IMR-90 (cell line): ENCODE measurements around the gene RPS3. TPM values are rescaled to one million over a fixed set of nuclear protein-coding genes. Genes with fewer than 3 reads are reported as not detected.

Source experiments
- ATAC-seq: fragments of 200-7000 bp; cut with Tn5 transposase; 2 replicates; pipeline ENCODE4 v1.9.1; 2020; ENCODE audit warnings: low read depth, mild to moderate bottlenecking, moderate library complexity
- BruUV-seq: library from RNA; stranded (reverse); fragments of 400-500 nt; replicated peaks from 2 replicates; lab custom pipeline; 2021; lab: Mats Ljungman, UMichigan
- CTCF ChIA-PET: fragments of 300-600 bp; formaldehyde crosslinking; extraction: SDS; loops from one replicate; lab custom pipeline; 2021; ENCODE audit warnings: antibody characterized with exemption; lab: Yijun Ruan, JAX
- POLR2A ChIA-PET: fragments of 300-600 bp; sonication (Branson Sonifier 250); formaldehyde crosslinking; loops from one replicate; lab custom pipeline; 2022; ENCODE audit warnings: antibody characterized with exemption; ENCODE audit not compliant: unreplicated experiment; lab: Charles Lee
- DNase-seq: peaks from one replicate; pipeline ENCODE4 v3.0.0; 2013
- H2AFZ ChIP-seq: replicated peaks from 2 replicates; pipeline ENCODE3; 2013; ENCODE audit warnings: low read length, mild to moderate bottlenecking; ENCODE audit not compliant: poor library complexity
- H2AK5ac ChIP-seq: 2 replicates; pipeline ENCODE4 v1.6.1; 2013; ENCODE audit warnings: low read depth, low read length, inconsistent platforms
- H2AK9ac ChIP-seq: replicated peaks from 2 replicates; pipeline ENCODE3; 2013; ENCODE audit warnings: mild to moderate bottlenecking, low read depth, low read length, moderate library complexity; ENCODE audit not compliant: poor library complexity
- H2BK120ac ChIP-seq: 2 replicates; pipeline ENCODE4 v1.6.1; 2013; ENCODE audit warnings: low read depth, low read length, inconsistent platforms
- H2BK15ac ChIP-seq: 3 replicates; pipeline ENCODE4 v1.6.1; 2013; ENCODE audit warnings: low read depth, low read length, inconsistent platforms
- H2BK20ac ChIP-seq: 2 replicates; pipeline ENCODE4 v1.6.1; 2013; ENCODE audit warnings: low read depth, mild to moderate bottlenecking, inconsistent platforms, low read length, moderate library complexity
- H2BK5ac ChIP-seq: 2 replicates; pipeline ENCODE4 v1.6.1; 2013; ENCODE audit warnings: mild to moderate bottlenecking, low read depth, low read length, inconsistent platforms; ENCODE audit not compliant: poor library complexity, severe bottlenecking
- H3K14ac ChIP-seq: replicated peaks from 2 replicates; pipeline ENCODE4 v1.6.1; 2013; ENCODE audit warnings: low read depth, low read length, inconsistent platforms
- H3K18ac ChIP-seq: 2 replicates; pipeline ENCODE4 v1.6.1; 2013; ENCODE audit warnings: low read depth, low read length, control low read depth
- H3K23ac ChIP-seq: 2 replicates; pipeline ENCODE4 v1.6.1; 2013; ENCODE audit warnings: low read depth, low read length, inconsistent platforms
- H3K27ac ChIP-seq: 2 replicates; pipeline ENCODE4 v1.5.1; 2013; ENCODE audit warnings: mild to moderate bottlenecking, control low read depth, low read length; ENCODE audit not compliant: insufficient read depth
- H3K27me3 ChIP-seq: 2 replicates; pipeline ENCODE4 v1.6.1; 2013; ENCODE audit warnings: low read length; ENCODE audit not compliant: control insufficient read depth, insufficient read depth
- H3K36me3 ChIP-seq: 2 replicates; pipeline ENCODE4 v1.6.1; 2013; ENCODE audit warnings: low read length, mixed read lengths; ENCODE audit not compliant: control insufficient read depth, insufficient read depth
- H3K4ac ChIP-seq: 2 replicates; pipeline ENCODE4 v1.6.1; 2013; ENCODE audit warnings: low read depth, low read length, inconsistent platforms
- H3K4me1 ChIP-seq: 2 replicates; pipeline ENCODE4 v1.6.1; 2013; ENCODE audit warnings: low read length, mixed read lengths; ENCODE audit not compliant: control insufficient read depth, insufficient read depth
- H3K4me2 ChIP-seq: 2 replicates; pipeline ENCODE4 v1.6.1; 2013; ENCODE audit warnings: low read depth, mild to moderate bottlenecking, control low read depth, low read length, moderate library complexity
- H3K4me3 ChIP-seq: 2 replicates; pipeline ENCODE4 v1.5.1; 2013; ENCODE audit warnings: low read depth, mild to moderate bottlenecking, control low read depth, low read length, moderate library complexity; ENCODE audit not compliant: insufficient read depth
- H3K56ac ChIP-seq: 2 replicates; pipeline ENCODE4 v1.6.1; 2013; ENCODE audit warnings: low read length, inconsistent platforms; ENCODE audit not compliant: insufficient read depth; ENCODE audit errors: extremely low read depth
- H3K79me1 ChIP-seq, 2 experiments: 2 replicates each; pipeline ENCODE4 v1.6.1; 2013; ENCODE audit warnings: low read length in 2 of 2, inconsistent platforms in 1 of 2, low read depth in 1 of 2
- H3K9ac ChIP-seq: 2 replicates; pipeline ENCODE4 v1.6.1; 2013; ENCODE audit warnings: low read depth, low read length, control low read depth
- H3K9me1 ChIP-seq: 2 replicates; pipeline ENCODE4 v1.6.1; 2013; ENCODE audit warnings: low read length, inconsistent platforms; ENCODE audit not compliant: insufficient read depth
- H3K9me3 ChIP-seq: 2 replicates; pipeline ENCODE4 v1.6.1; 2013; ENCODE audit warnings: low read length; ENCODE audit not compliant: control insufficient read depth, insufficient read depth
- H4K20me1 ChIP-seq: 2 replicates; pipeline ENCODE4 v1.6.1; 2013; ENCODE audit warnings: low read length, inconsistent platforms; ENCODE audit not compliant: insufficient read depth
- H4K5ac ChIP-seq: 2 replicates; pipeline ENCODE4 v1.6.1; 2013; ENCODE audit warnings: mild to moderate bottlenecking, low read depth, low read length, control low read depth
- H4K8ac ChIP-seq, 2 experiments: 2 replicates each; pipeline ENCODE4 v1.6.1; 2013; ENCODE audit warnings: low read depth in 2 of 2, low read length in 2 of 2, control low read depth in 1 of 2, inconsistent platforms in 1 of 2
- H4K91ac ChIP-seq: 2 replicates; pipeline ENCODE4 v1.6.1; 2013; ENCODE audit warnings: low read depth, low read length, inconsistent platforms; ENCODE audit not compliant: insufficient read depth
- BHLHE40 ChIP-seq: fragments of 150-350 bp; IDR thresholded peaks from 2 replicates; pipeline ENCODE4 v1.6.1; 2016; ENCODE audit warnings: mild to moderate bottlenecking, low read depth, low read length
- CEBPB ChIP-seq: IDR thresholded peaks from 2 replicates; pipeline ENCODE4 v1.6.1; 2012; ENCODE audit warnings: low read depth, low read length, improper control_type of control experiment
- CHD1 ChIP-seq: IDR thresholded peaks from 2 replicates; pipeline ENCODE4 v1.6.1; 2012; ENCODE audit warnings: low read depth, low read length, improper control_type of control experiment
- ELK1 ChIP-seq: fragments of 150-350 bp; IDR thresholded peaks from 2 replicates; pipeline ENCODE4 v1.6.1; 2016; ENCODE audit warnings: low read depth, mild to moderate bottlenecking, low read length, moderate library complexity, borderline replicate concordance
- FOS ChIP-seq: fragments of 150-350 bp; IDR thresholded peaks from 2 replicates; pipeline ENCODE4 v1.6.1; 2016; ENCODE audit warnings: low read depth, low read length
- MAFK ChIP-seq: IDR thresholded peaks from 2 replicates; pipeline ENCODE4 v1.6.1; 2012; ENCODE audit warnings: low read depth, low read length, improper control_type of control experiment
- MAZ ChIP-seq: IDR thresholded peaks from 2 replicates; pipeline ENCODE4 v1.6.1; 2012; ENCODE audit warnings: low read depth, mild to moderate bottlenecking, low read length, improper control_type of control experiment, moderate library complexity, borderline replicate concordance
- NFE2L2 ChIP-seq: fragments of 150-350 bp; IDR thresholded peaks from 2 replicates; pipeline ENCODE4 v1.6.1; 2016; ENCODE audit warnings: low read depth, mild to moderate bottlenecking, low read length
- POLR2A ChIP-seq: IDR thresholded peaks from 2 replicates; pipeline ENCODE4 v1.6.1; 2012; ENCODE audit warnings: mild to moderate bottlenecking, low read depth, low read length
- RAD21 ChIP-seq: IDR thresholded peaks from 2 replicates; pipeline ENCODE4 v1.6.1; 2012; ENCODE audit warnings: low read length, improper control_type of control experiment
- RCOR1 ChIP-seq: IDR thresholded peaks from 2 replicates; pipeline ENCODE4 v1.6.1; 2012; ENCODE audit warnings: mild to moderate bottlenecking, low read length, improper control_type of control experiment; ENCODE audit not compliant: insufficient replicate concordance
- RFX5 ChIP-seq: IDR thresholded peaks from 2 replicates; pipeline ENCODE4 v1.8.0; 2012; ENCODE audit warnings: low read depth, mild to moderate bottlenecking, low read length, moderate library complexity
- SMC3 ChIP-seq: fragments of 150-350 bp; IDR thresholded peaks from 2 replicates; pipeline ENCODE4 v1.6.1; 2016; ENCODE audit warnings: low read depth, mild to moderate bottlenecking, antibody characterized with exemption, low read length, moderate library complexity
- WGBS, 2 experiments: methylation state at CpG; one replicate each; pipeline versions ENCODE4 v1.1.5 to v1.1.7; 2013; ENCODE audit warnings: missing lambda C conversion rate in 2 of 2; ENCODE audit not compliant: insufficient read length in 1 of 2; ENCODE audit errors: extremely low coverage in 2 of 2; 5-methylcytosine and 5-hydroxymethylcytosine counted together
- dilution Hi-C: fragments of 300-500 bp; cut with HindIII; formaldehyde crosslinking; loops from one replicate; pipeline ENCODE4 v1.14.3; 2018; ENCODE audit warnings: low sequenced_read_pairs; ENCODE audit not compliant: unreplicated experiment
- in situ Hi-C: fragments of 300-500 bp; cut with MboI; formaldehyde crosslinking; loops from 3 replicates; pipeline ENCODE4 v1.14.3; 2019; ENCODE audit warnings: low sequenced_read_pairs, inconsistent platforms, mixed read lengths
- intact Hi-C: fragments of 100-400 bp; cut with micrococcal nuclease; formaldehyde crosslinking; loops from 2 replicates; pipeline ENCODE4 v1.10.0; 2022
- polyA plus RNA-seq, 3 experiments: library from polyadenylated mRNA; depleted of rRNA; stranded (reverse); fragments of >200 nt; gene quantifications; 2 replicates each; pipeline ENCODE4 v1.2.3, GENCODE V29; 2012; ENCODE audit warnings: low replicate concordance in 1 of 3
- total RNA-seq: library from RNA; depleted of rRNA; stranded (reverse); fragments of >200 nt; gene quantifications from 2 replicates; pipeline ENCODE4 v1.2.3, GENCODE V29; 2012

The RPS3 gene
- total and polyA plus RNA-seq, 2 of the 4 experiments (the other 2 are of a cell fraction), result 2,360 to 2,477 TPM

DNA sequence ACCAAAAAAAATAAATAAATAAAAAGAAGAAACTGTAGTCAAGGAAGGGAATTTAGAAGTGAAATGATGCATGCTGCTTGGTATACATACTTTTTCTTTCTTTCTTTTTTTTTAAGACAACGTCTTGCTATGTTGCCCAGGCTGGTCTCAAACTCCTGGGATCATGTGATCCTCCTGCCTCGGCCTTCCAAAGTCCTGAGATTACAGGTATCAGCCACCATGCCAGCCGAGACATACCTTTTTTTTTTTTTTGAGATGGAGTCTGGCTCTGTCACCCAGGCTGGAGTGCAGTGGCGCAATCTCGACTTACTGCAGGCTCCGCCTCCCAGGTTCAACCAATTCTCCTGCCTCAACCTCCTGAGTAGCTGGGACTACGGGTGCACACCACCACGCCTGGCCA, 26.1 kb upstream of the RPS3 start:
- BruUV-seq, result no TSS peak
- CTCF ChIA-PET, result interaction anchor here (0.8 kb wide), 1 partner anchor 13 kb away, joined by 10 read pairs; no protein-coding TSS in a partner anchor
- Histone ChIP-seq H2BK15ac (no peak overlapping the region), H3K9me1 (no peaks in the 10 kb centered on the region), H3K4me3 (no peak overlapping the region), H4K8ac (no peak overlapping the region), H3K4me2 (no peak overlapping the region), H3K23ac (no peak overlapping the region), H2BK5ac (no peak overlapping the region), H2AK5ac (no peak overlapping the region), H3K36me3 (no peaks in the 10 kb centered on the region), H3K79me1 (no peaks in the 10 kb centered on the region), H3K27me3 (peaks cover 10% of the 10 kb centered on the region), H3K18ac (no peak overlapping the region), H3K27ac (no peak overlapping the region), H3K9ac (no peak overlapping the region), H4K5ac (no peak overlapping the region), H3K9me3 (peaks cover 12% of the 10 kb centered on the region), H4K20me1 (no peaks in the 10 kb centered on the region), H2AFZ (no peak overlapping the region), H4K91ac (no peak overlapping the region), H3K56ac (no peak overlapping the region), H2AK9ac (no peak overlapping the region), H2BK20ac (no peak overlapping the region), H3K4me1 (peaks cover 6% of the 10 kb centered on the region; the same call in 1 of the 2 replicates), H3K14ac (no peak overlapping the region), H3K4ac (no peak overlapping the region), H2BK120ac (no peak overlapping the region)
- in situ Hi-C loops (no loop called here), dilution Hi-C loops (no loop called here), intact Hi-C loops (no loop called here)
- TF ChIP-seq RAD21, result no peak
- TF ChIP-seq RFX5, result no peak
- no peak for TF ChIP-seq FOS
- TF ChIP-seq SMC3, result no peak
- no peak for TF ChIP-seq CHD1
- TF ChIP-seq MAZ, result no peak
- no peak for TF ChIP-seq RCOR1
- no peak for TF ChIP-seq MAFK
- no peak for TF ChIP-seq NFE2L2
- TF ChIP-seq CEBPB, result no peak
- TF ChIP-seq BHLHE40, result no peak
- no peak for TF ChIP-seq POLR2A
- TF ChIP-seq ELK1, result no peak
- no peak for ATAC-seq
- DNase-seq, result no peak
- POLR2A ChIA-PET, result no interaction called here
- WGBS, 2 experiments, result 60% methylated on average over 1 of the region's 8 CpGs; no CpG with 5 or more reads in 1 of the 2 experiments
